Measurements from ENCODE around the gene PFN3.
A peak's percentile ranks its signal among the peaks of the same experiment; 100 is the strongest.
"Not testable (repeated sequence)": the region's sequence is repeated elsewhere in the genome, so short reads cannot be mapped to it uniquely, and the experiment has no call there.

The PFN3 gene

GRCh38 chr5:177393990-177394389 lies 6.5 kb downstream of the PFN3 start:
- no peak for DNase-seq (ENCODE audit: low read depth in 2 of 2)

DNA sequence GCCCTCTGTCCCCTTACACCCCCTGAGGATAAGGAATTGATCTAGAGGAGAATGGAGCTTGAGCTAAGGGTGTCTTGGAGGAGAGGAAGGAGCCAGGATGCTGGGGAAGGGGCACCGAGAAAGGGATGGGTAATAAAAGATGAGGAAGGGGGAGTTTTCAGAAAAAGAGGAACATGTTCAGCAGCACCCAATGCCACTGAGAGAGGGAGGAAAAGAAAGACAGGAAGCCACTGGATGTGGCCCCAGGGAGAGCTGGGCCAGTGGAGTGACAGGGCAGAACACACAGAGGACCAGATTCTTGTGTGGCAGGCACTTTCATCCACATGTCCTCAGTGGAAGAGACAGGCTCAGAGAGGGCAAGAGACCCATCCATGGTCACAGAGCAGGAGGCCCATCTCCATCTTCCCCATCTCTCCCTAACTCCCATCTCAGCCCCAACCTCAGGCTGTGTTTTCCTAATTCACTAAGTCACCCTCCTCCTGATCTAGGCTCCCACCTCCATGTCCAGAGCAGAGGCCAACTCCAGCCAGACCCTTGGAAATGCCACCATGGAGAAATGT lies 7.2 kb downstream of the PFN3 start:
- DNase-seq (ENCODE audit: low read depth in 2 of 2) = no peak

GRCh38 chr5:177392765-177393164 lies 7.7 kb downstream of the PFN3 start:
- DNase-seq (ENCODE audit: low read depth in 2 of 2) = no peak

GRCh38 chr5:177390363-177391300 lies 9.8 kb downstream of the PFN3 start:
- DNase-seq (ENCODE audit: low read depth in 2 of 2) = peak; percentile 70 to 77

DNA sequence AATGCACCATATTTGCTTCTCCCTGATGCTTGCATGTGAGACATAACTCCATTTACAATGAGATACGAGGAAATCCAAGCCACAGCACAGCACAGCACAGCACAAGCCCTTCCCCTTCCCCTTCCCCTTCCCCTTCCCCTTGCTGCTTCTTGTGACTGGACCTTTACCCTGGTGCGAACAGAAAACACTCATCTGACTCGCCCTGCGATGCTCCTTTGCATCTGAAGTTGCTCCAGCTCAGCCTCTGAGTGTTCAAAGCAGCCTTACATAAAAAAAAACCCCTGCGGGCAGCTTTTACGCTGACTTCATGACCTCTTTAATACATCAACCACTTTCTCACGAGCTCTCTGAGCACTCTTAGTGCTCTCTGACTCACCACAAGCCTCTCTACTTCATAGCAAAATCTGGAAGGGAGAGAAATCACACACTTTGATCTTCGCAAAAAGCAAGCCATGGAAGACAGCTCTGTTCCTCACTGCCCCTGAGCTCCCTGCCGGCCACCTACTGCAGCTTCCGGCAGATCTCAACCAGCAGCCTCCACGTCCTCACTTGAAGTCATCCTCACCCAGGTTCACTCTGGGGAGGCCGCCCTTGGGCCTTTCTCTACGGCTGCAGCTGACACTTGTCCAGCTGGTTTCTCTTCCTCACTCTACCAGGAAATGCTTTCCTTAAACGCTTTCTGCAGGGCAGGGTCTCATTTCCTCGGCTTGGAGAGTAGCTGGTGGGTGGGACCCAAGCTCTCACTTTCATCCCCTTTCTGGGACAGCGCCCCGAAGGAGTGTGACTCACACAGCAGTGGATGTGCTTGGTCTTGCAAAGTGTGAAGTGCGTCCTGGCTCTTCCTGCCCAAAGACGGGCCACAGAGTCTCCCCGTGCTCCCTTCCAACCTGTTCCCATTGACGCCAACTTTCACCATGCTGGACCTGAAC lies 11.0 kb downstream of the PFN3 start:
- no peak for DNase-seq (ENCODE audit: low read depth in 2 of 2)

- DNase-seq (ENCODE audit: low read depth in 2 of 2) = no peak
Measured at GRCh38 chr5:177388521-177389052, 11.9 kb downstream of the PFN3 start.

- no peak for DNase-seq (ENCODE audit: low read depth in 2 of 2)
Measured at GRCh38 chr5:177387405-177387804, 13.1 kb downstream of the PFN3 start.

DNA sequence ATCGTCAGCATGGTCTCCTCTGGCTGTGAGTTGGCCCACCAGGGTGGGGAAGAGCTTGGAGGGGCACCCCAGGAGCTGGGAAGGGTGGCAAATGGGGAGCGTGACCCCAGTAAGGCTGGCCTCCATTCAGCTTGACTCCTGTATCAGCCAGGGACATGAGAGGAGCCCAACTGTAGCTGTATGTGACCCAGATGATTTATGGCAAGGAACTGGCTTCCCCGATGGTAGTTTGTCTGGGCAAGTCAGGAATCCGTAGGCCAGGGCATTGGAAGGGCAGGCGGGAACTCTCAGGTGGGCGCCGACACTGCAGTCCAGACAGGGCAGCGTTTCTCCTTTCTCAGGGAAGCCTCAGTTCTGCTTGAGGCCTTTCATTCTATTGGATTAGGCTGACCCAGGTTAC lies 13.9 kb downstream of the PFN3 start:
- DNase-seq (ENCODE audit: low read depth in 2 of 2) = no peak

GRCh38 chr5:177385720-177386119 lies 14.7 kb downstream of the PFN3 start:
- no peak for DNase-seq (ENCODE audit: low read depth in 2 of 2)

DNA sequence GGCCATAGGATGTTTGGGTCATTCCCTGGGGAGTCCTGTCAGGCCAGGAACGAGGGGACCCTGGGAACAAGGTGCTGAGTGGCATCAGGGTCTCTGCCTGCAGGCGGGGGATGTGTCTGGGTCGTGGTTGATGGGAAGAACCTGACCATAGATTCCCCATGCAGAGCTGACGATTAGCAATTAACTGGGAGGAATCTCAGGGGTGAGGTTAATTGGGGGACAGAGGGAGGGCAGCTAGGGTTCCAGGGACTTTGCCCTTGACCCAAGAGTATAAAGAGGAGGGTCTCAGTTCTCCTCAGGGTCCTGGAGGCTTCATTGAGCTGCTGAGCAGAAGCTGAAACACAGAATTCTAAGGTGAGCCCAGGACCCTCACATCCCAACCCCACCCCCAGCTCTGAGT lies 16.3 kb downstream of the PFN3 start, which contains the start of gene SLC34A1:
TSS of gene SLC34A1 (plus strand) at position 301 of the 400 bp plus-strand sequence. CDS start 1,308 bp downstream, outside the sequence.
- no peak for DNase-seq (ENCODE audit: low read depth in 2 of 2)

- DNase-seq (ENCODE audit: low read depth in 2 of 2) = no peak
Measured at GRCh38 chr5:177383181-177383580, 17.3 kb downstream of the PFN3 start.

DNA sequence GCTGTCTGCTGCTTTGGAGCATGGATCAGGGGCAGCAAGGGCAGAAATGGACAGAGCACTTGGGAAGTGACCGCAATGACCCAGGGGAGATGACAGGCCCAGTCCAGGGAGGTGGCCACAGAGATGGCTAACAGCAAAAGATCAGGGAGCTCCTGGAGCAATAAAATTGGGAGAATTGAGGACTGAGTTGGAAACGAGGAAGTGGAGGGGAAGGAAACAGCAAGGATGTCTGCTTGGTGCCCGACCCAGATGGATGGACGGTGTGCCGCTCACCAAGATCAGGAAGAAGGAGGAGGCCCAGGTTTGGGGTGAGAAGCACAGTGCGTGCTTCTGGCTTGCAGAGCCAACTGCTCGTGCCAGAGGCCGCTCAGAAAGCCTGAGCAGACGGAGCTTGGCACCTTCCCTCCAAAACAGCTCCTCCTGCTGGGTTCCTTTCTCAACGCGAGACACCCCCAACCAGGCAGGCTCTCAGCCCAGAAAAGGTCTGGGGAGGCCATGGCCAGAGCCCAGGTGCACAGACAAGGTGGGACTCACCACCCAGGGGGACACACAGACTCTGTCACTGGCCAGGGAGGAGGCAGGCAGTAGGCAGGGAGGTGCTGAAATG lies 17.9 kb downstream of the PFN3 start:
- DNase-seq (ENCODE audit: low read depth in 2 of 2) = no peak

GRCh38 chr5:177380805-177381126 lies 19.7 kb downstream of the PFN3 start:
- no peak for DNase-seq (ENCODE audit: low read depth in 2 of 2)

- DNase-seq (ENCODE audit: low read depth in 2 of 2) = no peak
Measured at GRCh38 chr5:177378884-177379883, 21.3 kb downstream of the PFN3 start.

- DNase-seq (ENCODE audit: low read depth in 2 of 2) = no peak
Measured at GRCh38 chr5:177377851-177378776, 22.3 kb downstream of the PFN3 start.

- DNase-seq (ENCODE audit: low read depth in 2 of 2) = no peak
Measured at GRCh38 chr5:177376107-177376506, 24.4 kb downstream of the PFN3 start.

DNA sequence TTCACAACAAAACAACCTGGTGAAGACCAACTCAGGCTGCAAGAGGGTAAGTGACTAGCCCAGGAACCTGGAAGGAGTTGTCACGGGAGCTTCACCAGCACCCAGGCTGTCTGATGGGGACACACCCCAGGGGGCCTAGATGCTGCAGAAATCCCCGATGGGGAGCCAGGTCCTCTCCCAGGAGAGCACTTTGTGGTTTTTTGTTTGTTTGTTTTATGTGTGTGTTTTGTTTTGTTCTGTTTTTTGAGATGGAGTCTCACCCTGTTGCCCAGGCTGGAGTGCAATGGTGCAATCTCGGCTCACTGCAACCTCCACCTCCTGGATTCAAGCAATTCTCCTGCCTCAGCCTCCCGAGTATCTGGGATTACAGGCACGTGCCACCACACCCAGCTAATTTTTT lies 24.9 kb downstream of the PFN3 start:
- not testable (repeated sequence) for DNase-seq (ENCODE audit: low read depth in 2 of 2)

- DNase-seq (ENCODE audit: low read depth in 2 of 2) = no peak
Measured at GRCh38 chr5:177374211-177374610, 26.2 kb downstream of the PFN3 start.

DNA sequence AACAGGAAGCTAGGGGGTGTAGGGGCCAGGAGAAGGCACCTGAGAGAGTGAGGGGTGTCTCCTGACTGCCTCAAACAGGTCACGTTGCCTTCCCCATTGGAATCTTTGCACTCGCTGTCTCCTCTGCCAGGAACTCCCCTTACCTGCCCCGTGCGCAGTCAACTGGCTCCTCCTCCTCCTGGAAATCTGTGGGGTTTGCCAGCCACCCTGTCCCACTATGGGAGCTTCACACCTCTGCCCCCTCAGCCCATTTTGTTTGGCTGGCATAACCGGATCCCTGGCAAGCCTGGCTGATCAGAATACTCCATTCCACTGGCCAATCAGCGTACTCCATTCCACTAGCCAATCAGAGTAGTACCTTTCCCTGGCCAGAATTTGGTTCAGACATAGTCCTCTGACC lies 26.7 kb downstream of the PFN3 start:
- no peak for DNase-seq (ENCODE audit: low read depth in 2 of 2)
